Naive B cell (primary cell): ENCODE data around the gene RBP4. TPM values are rescaled to one million over a fixed set of nuclear protein-coding genes. Genes with fewer than 3 reads are reported as not detected.

Experiments
- ATAC-seq, 2 donors: fragments of 150-1000 bp; cut with Tn5 transposase; 2 replicates each; pipeline ENCODE4 v1.10.0; 2021; ENCODE audit warnings: low read depth in 2 of 2, mild to moderate bottlenecking in 2 of 2, moderate library complexity in 2 of 2
- DNase-seq: peaks from one replicate; pipeline ENCODE4 v3.0.0; 2022
- H3K27ac Mint-ChIP-seq, 6 donors: one replicate each; pipeline ENCODE4 v1.8.0; 2020 to 2022; ENCODE audit warnings: mild to moderate bottlenecking in 6 of 6, mixed read lengths in 6 of 6, moderate library complexity in 5 of 6, inconsistent platforms in 2 of 6
- H3K27me3 Mint-ChIP-seq, 3 donors: one replicate each; pipeline ENCODE4 v1.8.0; 2021 to 2022; ENCODE audit warnings: mixed read lengths in 3 of 3, mild to moderate bottlenecking in 1 of 3
- H3K36me3 Mint-ChIP-seq, 2 donors: one replicate each; pipeline ENCODE4 v1.8.0; 2020 to 2022; ENCODE audit warnings: mixed read lengths in 2 of 2, inconsistent platforms in 1 of 2, mild to moderate bottlenecking in 1 of 2
- H3K4me1 Mint-ChIP-seq, 3 donors: one replicate each; pipeline ENCODE4 v1.8.0; 2020 to 2022; ENCODE audit warnings: mixed read lengths in 3 of 3, inconsistent platforms in 1 of 3, mild to moderate bottlenecking in 1 of 3, moderate library complexity in 1 of 3
- H3K4me3 Mint-ChIP-seq, 8 donors: one replicate each; pipeline ENCODE4 v1.8.0; 2020 to 2022; ENCODE audit warnings: mild to moderate bottlenecking in 8 of 8, mixed read lengths in 8 of 8, moderate library complexity in 8 of 8, inconsistent platforms in 2 of 8
- H3K9me3 Mint-ChIP-seq, 7 donors: one replicate each; pipeline ENCODE4 v1.8.0; 2020 to 2022; ENCODE audit warnings: mixed read lengths in 7 of 7, mild to moderate bottlenecking in 5 of 7, inconsistent platforms in 2 of 7, moderate library complexity in 1 of 7
- polyA plus RNA-seq, 6 donors: library from polyadenylated mRNA; unstranded; fragments of 300-500 nt; fragmentation: Illumina TruSeq; gene quantifications; one replicate each; pipeline ENCODE4 v1.2.3, GENCODE V29; 2021; ENCODE audit warnings: low read depth in 6 of 6

Gene RBP4
- not detected for polyA plus RNA-seq

DNA sequence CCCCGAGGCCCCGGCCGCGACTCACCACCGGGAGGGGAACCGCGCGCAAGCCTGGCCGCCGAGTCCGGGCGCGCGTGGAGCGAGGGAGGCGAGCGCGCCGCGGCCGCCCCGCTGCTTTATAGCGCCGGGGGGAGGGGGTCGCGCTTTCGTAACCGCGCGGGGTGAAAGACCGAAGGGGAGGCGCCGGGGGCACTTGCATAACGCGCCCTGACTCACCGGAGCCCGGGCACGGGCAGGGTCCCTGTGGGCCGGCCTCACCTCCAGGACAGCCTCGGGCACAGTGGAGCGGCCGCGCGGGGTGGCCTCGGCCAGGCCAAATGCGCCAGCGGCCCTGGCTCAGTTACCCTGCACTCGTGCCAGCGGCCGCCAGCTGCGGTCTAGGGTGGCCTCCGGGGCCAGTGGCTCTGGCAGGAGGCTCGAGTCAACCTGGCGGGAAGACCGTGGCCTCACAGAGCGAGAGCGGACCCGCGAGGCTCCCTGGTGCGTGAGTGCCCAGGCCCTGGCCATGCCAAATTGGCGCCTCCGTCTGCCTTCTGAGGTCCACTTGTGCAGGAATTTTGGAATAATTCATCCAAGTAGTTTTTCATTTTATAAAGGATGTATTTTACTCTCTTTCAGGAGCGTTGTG is at the start of gene RBP4:
RBP4 (minus strand) TSS at position 90 of the 628 bp plus-strand sequence. CDS start 207 bp downstream, outside the sequence.
- H3K27me3 Mint-ChIP-seq: peaks cover 43 to 59% (median 50%) of the 10 kb centered on the region in 3 donors

DNA sequence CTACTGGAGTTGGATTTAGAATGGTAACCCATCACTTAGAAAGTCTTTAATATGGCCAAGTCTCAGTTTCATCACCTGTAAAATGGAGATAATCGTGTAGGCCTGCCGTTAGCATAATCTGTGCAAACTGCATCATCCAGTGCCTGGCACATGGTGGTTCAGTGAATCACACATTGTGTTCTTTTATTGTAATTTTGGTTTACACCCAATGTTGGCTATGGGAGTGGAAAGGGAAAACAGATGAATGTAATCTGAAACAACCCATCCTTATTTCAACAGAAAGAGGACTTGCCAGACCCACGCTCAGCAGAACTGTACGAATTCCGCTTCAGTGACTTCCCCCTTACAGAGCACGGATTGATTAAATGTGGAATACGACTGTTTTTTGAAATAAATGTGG is 38.8 kb upstream of the RBP4 start:
- H3K27me3 Mint-ChIP-seq: peaks cover 20 to 30% (median 24%) of the 10 kb centered on the region in 3 donors

More for the DNA sequence above, at the start of gene RBP4:
- Mint-ChIP-seq H3K4me1 (peaks cover 0 to 5% (median 0%) of the 10 kb centered on the region in 3 donors), H3K9me3 (peaks cover 0 to 3% (median 0%) of the 10 kb centered on the region in 7 donors), H3K4me3 (peak within 1 kb of the TSS in 1 of 8 donors; percentile 41), H3K27ac (no peak within 1 kb of the TSS), H3K36me3 (no peaks in the 10 kb centered on the region)
- no peak for ATAC-seq
- no peak for DNase-seq

DNA sequence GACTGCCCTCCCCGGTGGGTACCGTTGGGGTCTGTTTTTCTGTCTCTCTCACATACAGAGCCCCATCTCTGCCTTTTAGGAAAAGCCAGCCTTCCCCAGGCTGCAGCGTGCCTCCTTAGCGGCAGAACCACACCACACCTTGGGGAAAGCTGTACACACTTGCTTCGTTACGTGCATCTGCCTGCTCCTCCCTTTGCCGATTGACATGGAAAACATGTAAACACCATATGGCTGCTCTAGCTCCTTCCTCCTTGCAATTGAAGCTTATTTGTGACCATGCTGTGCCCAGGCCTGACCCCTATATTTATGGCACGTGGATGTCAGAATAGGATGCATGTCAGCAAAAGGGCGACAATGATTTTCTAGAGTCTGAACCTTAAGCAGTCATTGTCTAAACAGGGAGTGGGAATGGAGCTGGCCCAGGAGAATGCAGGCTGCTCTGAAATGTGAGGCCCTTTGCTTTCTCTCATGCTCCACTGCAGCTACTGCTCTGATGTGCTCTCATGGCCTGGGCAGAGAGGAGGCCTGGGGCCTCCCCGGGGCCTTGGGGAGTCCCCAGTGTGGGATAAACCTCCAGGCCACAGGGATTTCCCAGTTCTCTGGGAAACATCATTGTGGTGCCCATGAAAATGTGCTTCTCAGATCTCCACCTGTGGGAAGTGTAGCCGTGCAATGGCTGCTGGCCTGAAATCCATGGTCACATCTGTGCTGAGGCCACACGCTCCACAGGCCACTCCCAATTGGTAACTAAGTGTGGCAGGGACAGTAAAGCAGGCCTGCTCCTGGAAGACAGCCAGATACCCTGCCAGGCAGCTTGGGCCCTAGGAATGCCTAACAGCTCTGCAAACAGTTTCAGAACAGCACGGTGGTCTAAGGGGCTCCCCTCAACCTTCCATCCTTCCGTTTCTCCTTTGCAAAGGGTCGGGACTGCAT is 29.9 kb upstream of the RBP4 start:
- Mint-ChIP-seq H3K4me3 (no peak overlapping the region), H3K27me3 (peaks cover 27 to 33% (median 27%) of the 10 kb centered on the region in 3 donors), H3K27ac (no peak overlapping the region), H3K9me3 (peaks cover 0 to 2% (median 0%) of the 10 kb centered on the region in 7 donors), H3K36me3 (no peaks in the 10 kb centered on the region), H3K4me1 (no peaks in the 10 kb centered on the region)
- DNase-seq (no peak), ATAC-seq (no peak)

More for the DNA sequence above, 38.8 kb upstream of the RBP4 start:
- Mint-ChIP-seq H3K27ac (no peak overlapping the region), H3K4me3 (no peak overlapping the region), H3K4me1 (no peaks in the 10 kb centered on the region), H3K36me3 (no peaks in the 10 kb centered on the region), H3K9me3 (peaks cover 0 to 4% (median 0%) of the 10 kb centered on the region in 7 donors)
- DNase-seq (no peak), ATAC-seq (no peak)

DNA sequence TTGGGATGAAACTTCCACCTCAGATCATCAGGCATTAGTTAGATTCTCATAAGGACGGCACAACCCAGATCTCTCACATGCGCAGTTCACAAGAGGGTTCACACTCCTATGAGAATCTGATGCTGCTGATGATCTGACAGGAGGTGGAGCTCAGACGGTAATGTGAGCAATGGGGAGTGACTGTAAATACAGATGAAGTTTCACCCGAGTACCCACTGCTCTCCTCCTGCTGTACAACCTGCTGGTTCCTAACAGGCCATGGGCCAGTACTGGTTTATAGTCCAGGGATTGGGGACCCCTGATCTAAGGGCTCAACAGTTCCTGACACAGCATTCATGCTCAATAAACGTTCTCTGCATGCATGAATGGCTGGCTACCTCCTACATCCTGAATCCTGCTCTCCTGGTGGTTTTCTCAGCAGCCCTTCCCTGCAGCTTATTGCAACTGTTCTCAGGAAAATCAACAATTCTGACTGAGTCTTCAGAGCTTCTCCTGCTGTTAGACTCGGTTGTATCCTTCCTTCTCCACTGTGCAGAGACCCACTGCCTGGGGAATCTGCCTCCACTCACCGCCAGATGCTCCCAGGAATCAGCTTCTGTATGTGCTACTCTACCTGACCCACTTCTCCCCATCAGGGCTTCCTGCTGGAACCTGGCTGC is 28.7 kb upstream of the RBP4 start:
- peak overlapping the region in 1 of 6 donors; percentile 70 for H3K27ac Mint-ChIP-seq
- H3K36me3 Mint-ChIP-seq: no peaks in the 10 kb centered on the region
- H3K27me3 Mint-ChIP-seq: peaks cover 26 to 33% (median 27%) of the 10 kb centered on the region in 3 donors
- ATAC-seq (no peak), DNase-seq (no peak)
- no peaks in the 10 kb centered on the region for H3K9me3 Mint-ChIP-seq
- H3K4me3 Mint-ChIP-seq: peak overlapping the region in 1 of 8 donors; percentile 63
- no peaks in the 10 kb centered on the region for H3K4me1 Mint-ChIP-seq

DNA sequence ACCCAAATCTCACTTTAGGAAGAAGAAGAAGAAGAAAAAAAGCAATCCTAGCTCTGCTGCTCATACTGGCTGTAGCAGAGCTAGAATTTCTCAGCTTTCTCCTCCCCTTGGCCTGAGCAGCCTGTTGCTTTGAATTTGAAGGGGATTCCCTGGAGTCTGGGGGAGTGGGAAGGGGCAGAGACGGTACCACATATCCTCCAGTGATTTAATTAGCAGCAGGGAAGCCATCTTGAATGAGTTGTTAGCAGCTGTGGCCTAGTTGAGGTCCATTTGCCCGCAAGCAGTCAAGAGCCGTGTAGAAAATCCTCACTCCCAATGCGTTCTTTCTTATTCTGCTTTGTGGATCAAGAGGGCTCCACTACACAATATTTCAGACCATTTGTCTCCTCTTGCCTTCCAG is 27.8 kb upstream of the RBP4 start:
- H3K27me3 Mint-ChIP-seq: peaks cover 27 to 33% (median 27%) of the 10 kb centered on the region in 3 donors

DNA sequence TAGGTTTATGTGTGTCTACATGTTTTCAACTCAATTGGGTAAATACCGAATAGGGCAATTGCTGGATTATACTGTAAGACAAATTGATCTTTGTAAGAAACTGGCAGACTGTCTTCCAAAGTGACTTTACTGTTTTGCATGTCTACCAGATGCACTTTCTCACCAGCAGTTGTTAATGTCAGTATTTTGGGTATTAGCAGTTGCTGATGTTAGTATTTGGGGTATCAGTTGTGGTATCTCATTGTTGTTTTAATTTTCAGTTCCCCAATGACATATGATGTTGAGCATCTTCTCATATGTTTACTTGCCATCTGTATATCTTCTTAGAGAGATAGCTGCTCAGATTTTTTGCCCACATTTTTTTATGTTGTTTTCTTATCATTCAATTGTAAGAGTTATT is 21.9 kb upstream of the RBP4 start:
- DNase-seq (no peak), ATAC-seq (no peak)
- H3K36me3 Mint-ChIP-seq: no peaks in the 10 kb centered on the region
- no peaks in the 10 kb centered on the region for H3K4me1 Mint-ChIP-seq
- H3K9me3 Mint-ChIP-seq: no peaks in the 10 kb centered on the region
- no peak overlapping the region for H3K27ac Mint-ChIP-seq
- H3K27me3 Mint-ChIP-seq: peaks cover 0 to 28% (median 6%) of the 10 kb centered on the region in 3 donors
- no peak overlapping the region for H3K4me3 Mint-ChIP-seq

More for the DNA sequence above, 27.8 kb upstream of the RBP4 start:
- ATAC-seq (no peak), DNase-seq (no peak)
- Mint-ChIP-seq H3K36me3 (no peaks in the 10 kb centered on the region), H3K9me3 (no peaks in the 10 kb centered on the region), H3K4me3 (no peak overlapping the region), H3K4me1 (no peaks in the 10 kb centered on the region), H3K27ac (no peak overlapping the region)

DNA sequence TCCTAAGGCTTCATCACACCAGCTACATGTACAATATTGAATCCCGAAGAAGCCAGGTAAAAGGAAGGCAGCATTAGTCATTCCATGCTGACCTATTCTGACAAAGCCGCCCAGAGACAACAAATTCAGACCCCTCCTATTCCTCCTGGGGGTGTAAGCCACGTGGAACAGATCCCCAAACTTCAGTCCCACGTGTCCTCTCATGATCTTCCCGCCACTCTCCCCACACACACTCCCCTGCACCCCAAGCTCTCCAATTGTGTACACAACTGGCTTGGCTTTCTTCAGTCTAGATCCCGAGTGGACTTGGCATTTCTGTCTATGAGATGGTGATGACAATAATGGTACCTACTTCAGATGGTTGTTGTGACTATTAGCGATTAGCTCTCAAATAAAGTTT is 19.9 kb upstream of the RBP4 start:
- ATAC-seq (no peak), DNase-seq (no peak)
- H3K4me3 Mint-ChIP-seq: no peak overlapping the region
- no peaks in the 10 kb centered on the region for H3K9me3 Mint-ChIP-seq
- H3K27me3 Mint-ChIP-seq: peaks cover 0 to 28% (median 6%) of the 10 kb centered on the region in 3 donors
- H3K36me3 Mint-ChIP-seq: no peaks in the 10 kb centered on the region
- H3K4me1 Mint-ChIP-seq: peaks cover under 1 to 6% (median 3%) of the 10 kb centered on the region in 3 donors
- H3K27ac Mint-ChIP-seq: no peak overlapping the region

DNA sequence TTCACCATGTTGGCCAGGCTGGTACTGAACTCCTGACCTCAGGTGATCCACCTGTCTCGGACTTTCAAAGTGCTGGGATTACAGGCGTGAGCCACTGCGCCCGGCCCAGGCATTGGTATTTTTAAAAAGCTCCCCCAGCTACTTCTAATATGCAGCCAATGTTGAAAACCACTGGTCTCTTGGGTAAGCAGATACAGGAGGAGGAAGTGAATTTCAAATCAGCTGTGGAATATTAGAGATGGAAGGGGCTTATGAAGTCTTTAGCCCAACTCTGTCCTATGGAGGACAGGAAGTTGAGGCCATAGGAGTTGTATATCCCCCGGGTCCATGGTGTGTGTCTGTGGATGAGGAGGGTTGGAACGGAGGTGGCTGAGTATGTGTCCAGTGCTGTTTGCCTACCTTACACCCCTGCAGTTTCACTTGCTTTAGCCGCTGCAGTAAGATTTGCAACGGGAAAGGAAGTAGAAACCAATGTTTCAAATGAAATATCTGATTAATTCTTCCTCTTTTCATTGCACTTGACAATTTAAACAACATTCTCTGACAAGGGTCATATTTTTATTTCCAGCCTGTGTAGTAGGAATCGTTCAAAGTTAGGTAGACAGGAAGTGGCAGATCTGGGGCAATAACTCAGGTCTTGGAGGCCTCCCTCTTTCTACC is 14.7 kb upstream of the RBP4 start:
- Mint-ChIP-seq H3K9me3 (peaks cover 0 to 2% (median 0%) of the 10 kb centered on the region in 7 donors), H3K4me3 (peak overlapping the region in 6 of 8 donors; percentile 44 to 81 (median 61)), H3K36me3 (no peaks in the 10 kb centered on the region), H3K27ac (peak overlapping the region in 4 of 6 donors; percentile 46 to 86 (median 72)), H3K4me1 (peaks cover 5 to 11% (median 9%) of the 10 kb centered on the region in 3 donors), H3K27me3 (peaks cover 0 to 5% (median 0%) of the 10 kb centered on the region in 3 donors)
- DNase-seq (no peak), ATAC-seq (peak in 1 of 2 donors; percentile 23)

DNA sequence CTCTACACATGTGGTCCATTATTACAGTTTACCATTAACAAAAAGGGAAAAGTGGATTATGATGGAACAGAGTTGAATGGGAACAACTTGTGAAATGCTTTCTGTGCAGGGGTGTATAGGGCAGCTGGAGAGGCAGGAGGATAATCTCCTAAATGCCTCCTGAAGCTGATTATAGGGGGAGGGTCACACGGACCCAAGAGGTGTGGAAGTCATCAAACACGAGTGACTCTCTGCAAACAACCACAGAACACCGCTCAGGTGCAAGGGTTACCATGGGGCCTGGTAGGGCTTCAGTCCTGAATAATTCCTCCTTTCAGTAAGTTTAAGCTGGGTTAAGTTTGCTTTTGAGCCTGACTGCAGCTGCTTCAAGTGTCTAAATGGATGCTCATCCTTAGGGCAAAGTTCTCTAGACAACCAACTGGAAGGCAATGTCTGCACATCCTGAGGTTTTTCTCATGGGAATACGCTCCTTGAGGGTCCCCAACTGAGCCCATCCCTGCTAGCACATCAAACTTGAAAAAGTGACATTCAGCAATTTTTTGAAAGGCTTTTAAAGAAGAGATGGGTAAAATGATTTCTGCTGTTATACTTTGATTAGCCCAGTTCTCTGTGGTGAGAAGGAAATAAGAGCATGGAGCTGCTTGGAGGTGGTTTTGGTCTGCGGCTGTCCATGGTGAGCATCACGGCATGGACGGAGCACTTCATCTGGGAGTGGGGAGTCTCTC is 13.2 kb upstream of the RBP4 start:
- DNase-seq: no peak
- Mint-ChIP-seq H3K36me3 (no peaks in the 10 kb centered on the region), H3K4me1 (peaks cover 5 to 11% (median 9%) of the 10 kb centered on the region in 3 donors), H3K9me3 (peaks cover 0 to 2% (median 0%) of the 10 kb centered on the region in 7 donors), H3K4me3 (no peak overlapping the region), H3K27ac (no peak overlapping the region), H3K27me3 (peaks cover 0 to 1% (median 1%) of the 10 kb centered on the region in 3 donors)
- no peak for ATAC-seq

DNA sequence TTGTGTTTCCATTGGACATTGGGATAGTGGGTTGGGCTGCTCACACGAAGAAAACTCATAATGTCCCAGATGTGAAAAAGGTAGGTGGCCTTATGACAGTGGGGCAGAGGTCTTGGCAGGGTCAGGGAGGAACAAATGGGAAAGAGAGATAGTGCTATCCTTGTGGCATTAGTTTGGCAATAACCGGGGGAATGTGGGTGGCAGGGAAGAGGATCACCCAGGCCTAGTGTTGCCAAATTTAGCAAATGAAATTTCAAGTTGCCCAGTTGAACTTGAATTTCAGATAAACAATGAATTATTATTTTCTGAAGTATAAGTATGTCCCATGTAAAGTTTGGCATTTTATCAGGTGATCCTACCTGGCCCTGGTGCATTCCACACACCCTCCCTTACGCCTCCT is 12.1 kb upstream of the RBP4 start:
- no peak for ATAC-seq
- peak overlapping the region in 1 of 6 donors; percentile 34 for H3K27ac Mint-ChIP-seq
- H3K9me3 Mint-ChIP-seq: peaks cover 0 to 11% (median 2%) of the 10 kb centered on the region in 7 donors
- no peak for DNase-seq
- no peak overlapping the region for H3K4me3 Mint-ChIP-seq
- H3K4me1 Mint-ChIP-seq: peaks cover 5 to 11% (median 9%) of the 10 kb centered on the region in 3 donors
- peaks cover 5 to 8% (median 7%) of the 10 kb centered on the region in 3 donors for H3K27me3 Mint-ChIP-seq
- H3K36me3 Mint-ChIP-seq: no peaks in the 10 kb centered on the region

DNA sequence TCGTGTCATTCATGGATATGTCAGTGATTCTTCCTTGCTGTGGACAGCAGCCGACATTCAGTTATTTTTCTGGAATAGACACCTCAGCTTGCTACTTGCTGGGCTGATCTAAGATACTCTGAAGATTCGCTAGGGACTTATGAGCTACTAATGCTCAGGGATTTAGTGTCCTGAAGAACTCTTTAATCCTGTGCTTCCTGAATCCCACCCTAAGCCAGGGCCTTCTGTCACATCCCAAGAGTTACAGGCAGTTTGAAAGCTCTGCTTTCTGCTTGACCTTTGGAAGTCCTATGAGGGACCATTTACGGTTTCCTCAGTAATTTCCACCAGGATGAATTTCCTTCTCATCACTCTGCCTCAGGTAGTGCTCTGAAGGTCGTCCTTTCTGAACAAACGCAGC is 11.3 kb upstream of the RBP4 start, which contains the start of gene PDE6C:
PDE6C (plus strand) TSS at position 227 of the 400 bp plus-strand sequence. CDS start 189 bp downstream, outside the sequence.
- no peaks in the 10 kb centered on the region for H3K36me3 Mint-ChIP-seq
- peaks cover 1 to 18% (median 5%) of the 10 kb centered on the region in 7 donors for H3K9me3 Mint-ChIP-seq
- DNase-seq: no peak
- H3K27ac Mint-ChIP-seq: peak within 1 kb of the TSS in 1 of 6 donors; percentile 34
- H3K4me3 Mint-ChIP-seq: no peak within 1 kb of the TSS
- ATAC-seq: no peak
- peaks cover 7 to 10% (median 8%) of the 10 kb centered on the region in 3 donors for H3K27me3 Mint-ChIP-seq
- peaks cover 5 to 11% (median 9%) of the 10 kb centered on the region in 3 donors for H3K4me1 Mint-ChIP-seq

DNA sequence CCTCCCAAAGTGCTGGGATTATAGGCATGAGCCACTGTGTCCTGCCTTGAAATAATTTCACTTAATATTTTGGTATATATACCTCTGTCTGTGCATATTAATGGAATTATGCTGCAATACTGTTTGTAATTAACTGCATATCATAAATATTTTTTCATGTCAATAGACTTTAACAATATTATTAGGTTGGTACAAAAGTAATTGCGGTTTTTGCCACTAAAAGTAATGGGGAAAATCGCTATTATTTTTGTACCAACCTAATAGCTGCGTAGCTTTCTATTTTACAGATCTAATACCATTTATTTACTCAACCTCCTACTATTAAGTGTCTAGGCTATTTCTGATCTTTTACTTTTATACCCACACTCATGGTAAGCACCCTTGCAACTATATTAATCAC is 7.4 kb upstream of the RBP4 start:
- no peak overlapping the region for H3K27ac Mint-ChIP-seq
- H3K9me3 Mint-ChIP-seq: peaks cover 2 to 25% (median 12%) of the 10 kb centered on the region in 7 donors
- ATAC-seq (no peak), DNase-seq (no peak)
- no peaks in the 10 kb centered on the region for H3K36me3 Mint-ChIP-seq
- no peak overlapping the region for H3K4me3 Mint-ChIP-seq
- no peaks in the 10 kb centered on the region for H3K4me1 Mint-ChIP-seq
- H3K27me3 Mint-ChIP-seq: peaks cover 30 to 36% (median 31%) of the 10 kb centered on the region in 3 donors
